ENCODE results near the gene ASB18. TPM values are rescaled to one million over a fixed set of nuclear protein-coding genes. Genes with fewer than 3 reads are reported as not detected.
"Not testable (repeated sequence)": the region's sequence is repeated elsewhere in the genome, so short reads cannot be mapped to it uniquely, and the experiment has no call there.

The ASB18 gene
- total RNA-seq, 2 donors from 2014 or later = not detected

- Mint-ChIP-seq H3K4me3 (no peak overlapping the region), H3K27me3 (ENCODE audit: low read depth) (peaks cover 15% of the 10 kb centered on the region), H3K36me3 (ENCODE audit: insufficient read depth in 2 of 2) (peaks cover 3 to 5% of the 10 kb centered on the region in 2 donors), H3K9me3 (peaks cover 5 to 10% of the 10 kb centered on the region in 2 donors), H3K27ac (no peak overlapping the region), H3K4me1 (ENCODE audit: low read depth) (no peaks in the 10 kb centered on the region)
- DNase-seq (no peak), ATAC-seq (replicated peaks in 1 of 2) (no peak)
Observed at GRCh38 chr2:236271851-236272250, 7.6 kb upstream of the ASB18 start.

- H3K9me3 Mint-ChIP-seq; DNase-seq; H3K36me3 Mint-ChIP-seq (ENCODE audit: insufficient read depth in 2 of 2); ATAC-seq (replicated peaks in 1 of 2); H3K4me1 Mint-ChIP-seq (ENCODE audit: low read depth); H3K4me3 Mint-ChIP-seq; H3K27me3 Mint-ChIP-seq (ENCODE audit: low read depth); H3K27ac Mint-ChIP-seq: not testable (repeated sequence)
Observed at GRCh38 chr2:236269876-236270275, 5.7 kb upstream of the ASB18 start.

GRCh38 chr2:236265675-236266074 lies 1.5 kb upstream of the ASB18 start:
- H3K9me3 Mint-ChIP-seq = peaks cover 10 to 11% of the 10 kb centered on the region in 2 donors
- H3K4me3 Mint-ChIP-seq = no peak overlapping the region
- no peaks in the 10 kb centered on the region for H3K4me1 Mint-ChIP-seq (ENCODE audit: low read depth)
- ATAC-seq (replicated peaks in 1 of 2) (no peak), DNase-seq (no peak)
- peaks cover 10% of the 10 kb centered on the region for H3K27me3 Mint-ChIP-seq (ENCODE audit: low read depth)
- H3K36me3 Mint-ChIP-seq (ENCODE audit: insufficient read depth in 2 of 2) = peaks cover 8% of the 10 kb centered on the region in 2 donors
- H3K27ac Mint-ChIP-seq = no peak overlapping the region

GRCh38 chr2:236262238-236262637 lies 2.0 kb downstream of the ASB18 start:
- Mint-ChIP-seq H3K27me3 (ENCODE audit: low read depth) (peaks cover 24% of the 10 kb centered on the region), H3K36me3 (ENCODE audit: insufficient read depth in 2 of 2) (peaks cover 5 to 6% of the 10 kb centered on the region in 2 donors), H3K4me1 (ENCODE audit: low read depth) (no peaks in the 10 kb centered on the region), H3K4me3 (no peak overlapping the region), H3K27ac (no peak overlapping the region), H3K9me3 (peaks cover 6 to 9% of the 10 kb centered on the region in 2 donors)
- no peak for ATAC-seq (replicated peaks in 1 of 2)
- no peak for DNase-seq

GRCh38 chr2:236261452-236261851 lies 2.8 kb downstream of the ASB18 start:
- H3K27ac Mint-ChIP-seq = no peak overlapping the region
- H3K9me3 Mint-ChIP-seq = peaks cover 6 to 9% of the 10 kb centered on the region in 2 donors
- no peaks in the 10 kb centered on the region for H3K4me1 Mint-ChIP-seq (ENCODE audit: low read depth)
- DNase-seq = no peak
- peaks cover 32% of the 10 kb centered on the region for H3K27me3 Mint-ChIP-seq (ENCODE audit: low read depth)
- peaks cover 5 to 6% of the 10 kb centered on the region in 2 donors for H3K36me3 Mint-ChIP-seq (ENCODE audit: insufficient read depth in 2 of 2)
- no peak overlapping the region for H3K4me3 Mint-ChIP-seq
- no peak for ATAC-seq (replicated peaks in 1 of 2)

GRCh38 chr2:236259371-236259770 lies 4.8 kb downstream of the ASB18 start:
- H3K9me3 Mint-ChIP-seq = peaks cover 6 to 9% of the 10 kb centered on the region in 2 donors

GRCh38 chr2:236257575-236257974 lies 6.6 kb downstream of the ASB18 start:
- no peak overlapping the region for H3K27ac Mint-ChIP-seq

More at GRCh38 chr2:236259371-236259770, 4.8 kb downstream of the ASB18 start:
- H3K36me3 Mint-ChIP-seq (ENCODE audit: insufficient read depth in 2 of 2) = peaks cover 5 to 6% of the 10 kb centered on the region in 2 donors
- no peak for ATAC-seq (replicated peaks in 1 of 2)
- H3K27me3 Mint-ChIP-seq (ENCODE audit: low read depth) = peaks cover 33% of the 10 kb centered on the region
- H3K27ac Mint-ChIP-seq = no peak overlapping the region
- no peak overlapping the region for H3K4me3 Mint-ChIP-seq
- no peak for DNase-seq
- H3K4me1 Mint-ChIP-seq (ENCODE audit: low read depth) = no peaks in the 10 kb centered on the region

GRCh38 chr2:236257136-236257535 lies 7.1 kb downstream of the ASB18 start:
- Mint-ChIP-seq H3K27ac (no peak overlapping the region), H3K4me1 (ENCODE audit: low read depth) (no peaks in the 10 kb centered on the region), H3K27me3 (ENCODE audit: low read depth) (peaks cover 33% of the 10 kb centered on the region), H3K36me3 (ENCODE audit: insufficient read depth in 2 of 2) (peaks cover 5 to 6% of the 10 kb centered on the region in 2 donors), H3K4me3 (no peak overlapping the region), H3K9me3 (peaks cover 6 to 9% of the 10 kb centered on the region in 2 donors)
- DNase-seq (no peak), ATAC-seq (replicated peaks in 1 of 2) (no peak)

More at GRCh38 chr2:236257575-236257974, 6.6 kb downstream of the ASB18 start:
- H3K9me3 Mint-ChIP-seq = peaks cover 6 to 9% of the 10 kb centered on the region in 2 donors
- no peak overlapping the region for H3K4me3 Mint-ChIP-seq
- H3K36me3 Mint-ChIP-seq (ENCODE audit: insufficient read depth in 2 of 2) = peaks cover 5 to 6% of the 10 kb centered on the region in 2 donors
- DNase-seq = no peak
- peaks cover 33% of the 10 kb centered on the region for H3K27me3 Mint-ChIP-seq (ENCODE audit: low read depth)
- H3K4me1 Mint-ChIP-seq (ENCODE audit: low read depth) = no peaks in the 10 kb centered on the region
- no peak for ATAC-seq (replicated peaks in 1 of 2)

GRCh38 chr2:236256366-236256985 lies 7.7 kb downstream of the ASB18 start:
- peaks cover 4% of the 10 kb centered on the region in 2 donors for H3K36me3 Mint-ChIP-seq (ENCODE audit: insufficient read depth in 2 of 2)
- H3K27me3 Mint-ChIP-seq (ENCODE audit: low read depth) = peaks cover 27% of the 10 kb centered on the region
- H3K27ac Mint-ChIP-seq = no peak overlapping the region
- DNase-seq (no peak), ATAC-seq (replicated peaks in 1 of 2) (no peak)
- H3K9me3 Mint-ChIP-seq = peaks cover 4 to 7% of the 10 kb centered on the region in 2 donors
- no peaks in the 10 kb centered on the region for H3K4me1 Mint-ChIP-seq (ENCODE audit: low read depth)
- H3K4me3 Mint-ChIP-seq = no peak overlapping the region

GRCh38 chr2:236254674-236255073 lies 9.5 kb downstream of the ASB18 start:
- no peaks in the 10 kb centered on the region for H3K4me1 Mint-ChIP-seq (ENCODE audit: low read depth)
- DNase-seq (no peak), ATAC-seq (replicated peaks in 1 of 2) (no peak)
- peaks cover 13% of the 10 kb centered on the region for H3K27me3 Mint-ChIP-seq (ENCODE audit: low read depth)
- H3K27ac Mint-ChIP-seq = no peak overlapping the region
- H3K36me3 Mint-ChIP-seq (ENCODE audit: insufficient read depth in 2 of 2) = no peaks in the 10 kb centered on the region
- H3K9me3 Mint-ChIP-seq = no peaks in the 10 kb centered on the region
- no peak overlapping the region for H3K4me3 Mint-ChIP-seq

GRCh38 chr2:236254001-236254400 lies 10.2 kb downstream of the ASB18 start:
- H3K4me3 Mint-ChIP-seq = no peak overlapping the region
- H3K27ac Mint-ChIP-seq = no peak overlapping the region
- DNase-seq (no peak), ATAC-seq (replicated peaks in 1 of 2) (no peak)
- peaks cover 17% of the 10 kb centered on the region for H3K27me3 Mint-ChIP-seq (ENCODE audit: low read depth)
- H3K36me3 Mint-ChIP-seq (ENCODE audit: insufficient read depth in 2 of 2) = no peaks in the 10 kb centered on the region
- no peaks in the 10 kb centered on the region for H3K9me3 Mint-ChIP-seq
- H3K4me1 Mint-ChIP-seq (ENCODE audit: low read depth) = no peaks in the 10 kb centered on the region

GRCh38 chr2:236252602-236253001 lies 11.6 kb downstream of the ASB18 start:
- Mint-ChIP-seq H3K4me3 (no peak overlapping the region), H3K4me1 (ENCODE audit: low read depth) (no peaks in the 10 kb centered on the region), H3K27me3 (ENCODE audit: low read depth) (peaks cover 22% of the 10 kb centered on the region), H3K27ac (no peak overlapping the region), H3K36me3 (ENCODE audit: insufficient read depth in 2 of 2) (no peaks in the 10 kb centered on the region), H3K9me3 (no peaks in the 10 kb centered on the region)
- no peak for ATAC-seq (replicated peaks in 1 of 2)
- DNase-seq = no peak

- peaks cover 15% of the 10 kb centered on the region for H3K27me3 Mint-ChIP-seq (ENCODE audit: low read depth)
- no peak overlapping the region for H3K4me3 Mint-ChIP-seq
- ATAC-seq (replicated peaks in 1 of 2) (no peak), DNase-seq (no peak)
- H3K4me1 Mint-ChIP-seq (ENCODE audit: low read depth) = no peaks in the 10 kb centered on the region
- no peak overlapping the region for H3K27ac Mint-ChIP-seq
- H3K36me3 Mint-ChIP-seq (ENCODE audit: insufficient read depth in 2 of 2) = no peaks in the 10 kb centered on the region
- no peaks in the 10 kb centered on the region for H3K9me3 Mint-ChIP-seq
Observed at GRCh38 chr2:236250909-236251579, 13.2 kb downstream of the ASB18 start.
